PC-3 (cell line): ENCODE results near the gene SRXN1. TPM values are rescaled to one million over a fixed set of nuclear protein-coding genes. Genes with fewer than 3 reads are reported as not detected.

Source experiments
- ATAC-seq: fragments of 200-7000 bp; cut with Tn5 transposase; 2 replicates; pipeline ENCODE4 v1.9.1; 2020; ENCODE audit warnings: mild to moderate bottlenecking, moderate library complexity
- BruUV-seq: library from RNA; stranded (reverse); fragments of 400-500 nt; replicated peaks from 2 replicates; lab custom pipeline; 2021; lab: Mats Ljungman, UMichigan
- CTCF ChIA-PET: fragments of 300-600 bp; sonication (Branson Sonifier 250); formaldehyde crosslinking; loops from one replicate; lab custom pipeline; 2022; ENCODE audit warnings: antibody characterized with exemption; lab: Charles Lee
- POLR2A ChIA-PET: fragments of 300-600 bp; sonication (Branson Sonifier 250); formaldehyde crosslinking; loops from one replicate; lab custom pipeline; 2022; ENCODE audit warnings: antibody characterized with exemption; ENCODE audit not compliant: unreplicated experiment; lab: Charles Lee
- DNase-seq: peaks from one replicate; pipeline ENCODE4 v3.0.0-alpha.2; 2015
- H2AFZ ChIP-seq: fragments of 300-600 bp; sonication (generic); 2 replicates; pipeline ENCODE4 v1.6.0; 2016; ENCODE audit warnings: antibody characterized with exemption, low read length
- H3F3A ChIP-seq: fragments of 300-600 bp; sonication (generic); one replicate; pipeline ENCODE4 v1.6.0; 2017; ENCODE audit warnings: antibody characterized with exemption, low read length, control low read depth, mild to moderate bottlenecking; ENCODE audit not compliant: unreplicated experiment
- H3K27ac ChIP-seq: fragments of 300-600 bp; sonication (generic); 2 replicates; pipeline ENCODE4 v1.5.1; 2016; ENCODE audit warnings: mild to moderate bottlenecking, low read length
- H3K27me3 ChIP-seq: fragments of 300-600 bp; sonication (generic); 2 replicates; pipeline ENCODE4 v1.6.1; 2016; ENCODE audit warnings: low read length, mixed read lengths
- H3K36me3 ChIP-seq: fragments of 300-600 bp; sonication (generic); 2 replicates; pipeline ENCODE4 v1.6.1; 2016; ENCODE audit warnings: low read depth, mixed run types, low read length, mixed read lengths
- H3K4me1 ChIP-seq: fragments of 300-600 bp; sonication (generic); 2 replicates; pipeline ENCODE4 v1.5.1; 2016; ENCODE audit warnings: low read length; ENCODE audit not compliant: insufficient read depth
- H3K4me2 ChIP-seq: fragments of 300-600 bp; sonication (generic); 2 replicates; pipeline ENCODE4 v1.6.0; 2016; ENCODE audit warnings: low read length
- H3K4me3 ChIP-seq: fragments of 300-600 bp; sonication (generic); 2 replicates; pipeline ENCODE4 v1.5.1; 2016; ENCODE audit warnings: mild to moderate bottlenecking, low read length, mixed read lengths
- H3K79me2 ChIP-seq: fragments of 300-600 bp; sonication (generic); 2 replicates; pipeline ENCODE4 v1.6.1; 2017; ENCODE audit warnings: low read length, mixed read lengths
- H3K9ac ChIP-seq: fragments of 300-600 bp; sonication (generic); 2 replicates; pipeline ENCODE4 v1.6.0; 2016; ENCODE audit warnings: mild to moderate bottlenecking, low read length
- H3K9me2 ChIP-seq: fragments of 300-600 bp; sonication (generic); replicated peaks from 2 replicates; pipeline ENCODE4 v1.6.1; 2016; ENCODE audit warnings: mixed run types, low read length, mixed read lengths
- H3K9me3 ChIP-seq: fragments of 300-600 bp; sonication (generic); 2 replicates; pipeline ENCODE4 v1.6.1; 2016; ENCODE audit warnings: low read length, mixed read lengths
- H4K20me1 ChIP-seq: fragments of 300-600 bp; sonication (generic); 2 replicates; pipeline ENCODE4 v1.6.1; 2016; ENCODE audit warnings: low read length, mixed read lengths
- EZH2 ChIP-seq: fragments of 300-600 bp; sonication (generic); IDR thresholded peaks from one replicate; pipeline ENCODE4 v1.6.1; 2017; ENCODE audit warnings: antibody characterized with exemption, mild to moderate bottlenecking, low read length; ENCODE audit not compliant: unreplicated experiment
- EZH2phosphoT487 ChIP-seq: fragments of 300-600 bp; sonication (generic); IDR thresholded peaks from 2 replicates; pipeline ENCODE4 v1.6.1; 2018; ENCODE audit warnings: mild to moderate bottlenecking, antibody characterized with exemption, low read length, borderline replicate concordance
- intact Hi-C: fragments of 100-400 bp; cut with micrococcal nuclease; formaldehyde crosslinking; loops from 2 replicates; pipeline ENCODE4 v1.9.0; 2023
- total RNA-seq: library from RNA; depleted of rRNA; stranded (reverse); fragments of >200 nt; gene quantifications from 2 replicates; pipeline ENCODE4 v1.2.3, GENCODE V29; 2014
- TF ChIP-seq, protein P1 (sequence below): fragments of 300-600 bp; sonication (generic); conservative IDR thresholded peaks from 2 replicates; pipeline ENCODE4 v1.5.1; 2017; ENCODE audit warnings: antibody characterized with exemption, low read depth, mild to moderate bottlenecking, low read length

Gene SRXN1
- total RNA-seq, 1 experiment from 2014 or later, result 105 TPM

DNA sequence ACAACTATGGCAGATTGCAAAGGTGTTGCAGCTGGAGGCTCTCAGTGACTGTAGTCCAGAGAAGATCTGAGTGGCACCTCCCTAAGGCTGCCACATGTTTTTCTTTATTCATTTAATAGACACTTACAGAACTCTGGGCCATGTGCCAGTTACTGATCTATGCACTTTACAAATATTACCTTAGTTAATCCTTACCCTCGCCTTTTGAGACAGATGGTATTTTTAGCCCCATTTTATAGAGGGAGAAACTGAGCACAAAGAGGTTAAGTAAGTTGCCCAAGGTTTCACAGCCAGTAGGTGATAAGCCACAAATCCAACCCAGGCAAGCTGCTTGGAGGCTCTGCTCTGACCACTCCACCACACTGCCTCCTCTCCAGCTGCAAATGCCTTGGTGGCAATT, 29.1 kb upstream of the SRXN1 start:
- intact Hi-C loops, result no loop called here
- Histone ChIP-seq H3K9me3 (no peaks in the 10 kb centered on the region), H3K9me2 (no peaks in the 10 kb centered on the region), H3K4me3 (no peak overlapping the region), H3K4me2 (no peak overlapping the region), H3K27ac (no peak overlapping the region), H3K36me3 (no peaks in the 10 kb centered on the region), H3K27me3 (peaks cover 66% of the 10 kb centered on the region), H3K9ac (no peak overlapping the region), H3F3A (no peaks in the 10 kb centered on the region), H2AFZ (no peak overlapping the region), H3K4me1 (no peaks in the 10 kb centered on the region), H4K20me1 (no peaks in the 10 kb centered on the region), H3K79me2 (no peaks in the 10 kb centered on the region)
- ChIA-PET CTCF (no interaction called here), POLR2A (no interaction called here)
- ATAC-seq (no peak), DNase-seq (no peak)
- no peak for TF ChIP-seq EZH2phosphoT487
- TF ChIP-seq, protein P1, sequence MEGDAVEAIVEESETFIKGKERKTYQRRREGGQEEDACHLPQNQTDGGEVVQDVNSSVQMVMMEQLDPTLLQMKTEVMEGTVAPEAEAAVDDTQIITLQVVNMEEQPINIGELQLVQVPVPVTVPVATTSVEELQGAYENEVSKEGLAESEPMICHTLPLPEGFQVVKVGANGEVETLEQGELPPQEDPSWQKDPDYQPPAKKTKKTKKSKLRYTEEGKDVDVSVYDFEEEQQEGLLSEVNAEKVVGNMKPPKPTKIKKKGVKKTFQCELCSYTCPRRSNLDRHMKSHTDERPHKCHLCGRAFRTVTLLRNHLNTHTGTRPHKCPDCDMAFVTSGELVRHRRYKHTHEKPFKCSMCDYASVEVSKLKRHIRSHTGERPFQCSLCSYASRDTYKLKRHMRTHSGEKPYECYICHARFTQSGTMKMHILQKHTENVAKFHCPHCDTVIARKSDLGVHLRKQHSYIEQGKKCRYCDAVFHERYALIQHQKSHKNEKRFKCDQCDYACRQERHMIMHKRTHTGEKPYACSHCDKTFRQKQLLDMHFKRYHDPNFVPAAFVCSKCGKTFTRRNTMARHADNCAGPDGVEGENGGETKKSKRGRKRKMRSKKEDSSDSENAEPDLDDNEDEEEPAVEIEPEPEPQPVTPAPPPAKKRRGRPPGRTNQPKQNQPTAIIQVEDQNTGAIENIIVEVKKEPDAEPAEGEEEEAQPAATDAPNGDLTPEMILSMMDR, result no peak
- no peak for TF ChIP-seq EZH2
- no TSS peak for BruUV-seq

DNA sequence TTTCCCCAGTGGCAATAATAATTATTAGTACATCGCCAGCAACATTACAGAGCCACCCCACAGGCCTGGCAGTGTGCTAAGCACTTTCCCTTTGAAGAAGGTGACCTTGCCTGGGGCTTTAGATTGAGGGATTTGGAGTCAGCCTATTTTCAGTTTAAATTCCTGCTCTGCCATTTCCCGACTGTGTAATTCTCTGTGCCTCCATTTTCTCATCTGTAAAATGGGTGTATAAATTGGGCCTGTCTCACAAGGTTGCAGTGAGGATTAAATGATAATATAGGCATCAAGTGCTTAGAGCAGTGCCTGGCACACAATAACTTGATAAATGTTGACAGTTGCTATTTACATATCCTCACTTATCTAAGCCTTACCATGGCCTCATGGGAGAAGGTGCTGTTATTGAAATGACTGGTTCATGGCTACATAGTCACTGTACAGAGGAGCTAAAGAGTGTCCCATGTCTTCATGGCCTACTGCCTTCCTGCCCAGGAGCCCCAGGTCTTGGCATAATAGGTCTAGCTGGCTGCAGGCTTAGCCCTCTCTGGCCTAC, 27.7 kb upstream of the SRXN1 start:
- no peaks in the 10 kb centered on the region for H3F3A ChIP-seq
- H3K79me2 ChIP-seq, result no peaks in the 10 kb centered on the region
- no peak overlapping the region for H3K4me2 ChIP-seq
- no peaks in the 10 kb centered on the region for H3K9me2 ChIP-seq
- no peak overlapping the region for H2AFZ ChIP-seq
- H3K9ac ChIP-seq, result no peak overlapping the region
- H3K9me3 ChIP-seq, result no peaks in the 10 kb centered on the region
- DNase-seq, result no peak
- CTCF ChIA-PET, result no interaction called here
- H3K4me1 ChIP-seq, result peaks cover 4% of the 10 kb centered on the region
- no peak overlapping the region for H3K4me3 ChIP-seq
- POLR2A ChIA-PET, result no interaction called here
- H4K20me1 ChIP-seq, result peaks cover 4% of the 10 kb centered on the region; the same call in 1 of the 2 replicates
- H3K27ac ChIP-seq, result no peak overlapping the region
- peaks cover 70% of the 10 kb centered on the region for H3K27me3 ChIP-seq
- TF ChIP-seq EZH2, result no peak
- TF ChIP-seq EZH2phosphoT487, result no peak
- TF ChIP-seq, protein P1, result no peak
- H3K36me3 ChIP-seq, result no peaks in the 10 kb centered on the region
- no peak for ATAC-seq
- BruUV-seq, result no TSS peak
- intact Hi-C loops, result no loop called here

DNA sequence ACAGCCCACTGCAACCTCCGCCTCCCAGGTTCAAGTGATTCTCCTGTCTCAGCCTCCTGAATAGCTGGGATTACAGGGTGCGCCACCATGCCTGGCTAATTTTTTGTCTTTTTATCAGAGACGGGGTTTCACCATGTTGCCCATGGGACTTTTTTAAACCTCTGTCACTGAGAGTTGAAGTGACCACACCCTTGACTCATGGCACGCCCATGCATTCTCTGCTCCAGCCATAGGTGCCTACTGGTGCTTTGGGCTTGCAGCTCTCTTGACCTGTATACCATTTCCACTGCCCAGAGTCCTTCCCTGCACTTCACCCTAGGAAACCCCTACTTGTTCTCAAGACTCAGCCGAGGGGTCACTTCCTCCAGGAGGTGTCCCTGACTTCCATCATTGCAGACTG, 25.0 kb upstream of the SRXN1 start:
- intact Hi-C loops, result no loop called here
- H3K4me2 ChIP-seq, result no peak overlapping the region
- H3K27me3 ChIP-seq, result peaks cover 85% of the 10 kb centered on the region
- no peak overlapping the region for H3K4me3 ChIP-seq
- ATAC-seq, result no peak
- ChIA-PET POLR2A (no interaction called here), CTCF (interaction anchor here (0.6 to 0.7 kb wide), 2 partner anchors 10 to 428 kb away, joined by 3 to 4 read pairs; no protein-coding TSS in a partner anchor)
- BruUV-seq, result no TSS peak
- TF ChIP-seq EZH2phosphoT487 (no peak), EZH2 (no peak)
- TF ChIP-seq, protein P1, result no peak
- H3K79me2 ChIP-seq, result no peaks in the 10 kb centered on the region
- H4K20me1 ChIP-seq, result peaks cover 4% of the 10 kb centered on the region; the same call in 1 of the 2 replicates
- H3K9ac ChIP-seq, result no peak overlapping the region
- H3K9me3 ChIP-seq, result no peaks in the 10 kb centered on the region
- peaks cover 5% of the 10 kb centered on the region for H3K4me1 ChIP-seq
- no peak overlapping the region for H3K27ac ChIP-seq
- no peak for DNase-seq
- H3K36me3 ChIP-seq, result no peaks in the 10 kb centered on the region
- no peaks in the 10 kb centered on the region for H3F3A ChIP-seq
- H2AFZ ChIP-seq, result no peak overlapping the region
- no peaks in the 10 kb centered on the region for H3K9me2 ChIP-seq
